Right lung (tissue), 5 donors: ENCODE data around the gene NBPF1. TPM values are rescaled to one million over a fixed set of nuclear protein-coding genes. Genes with fewer than 3 reads are reported as not detected.
A peak's percentile ranks its signal among the peaks of the same experiment; 100 is the strongest.
"Not testable (repeated sequence)": the region's sequence is repeated elsewhere in the genome, so short reads cannot be mapped to it uniquely, and the experiment has no call there.

ENCODE experiments used
- DNase-seq, 2 donors: peaks; one replicate each; pipeline ENCODE4 v3.0.0-alpha.2; 2013
- polyA plus RNA-seq, 5 donors: library from polyadenylated mRNA; unstranded; fragments of 120-200 nt; gene quantifications; one replicate each; pipeline versions ENCODE4 v1.2.1 to v1.2.3, GENCODE V29; 2013; ENCODE audit warnings: inconsistent platforms in 1 of 5, low replicate concordance in 1 of 5; ENCODE audit not compliant: insufficient read length in 5 of 5, insufficient read depth in 1 of 5

The NBPF1 gene
- polyA plus RNA-seq, 5 donors = 81.9 to 115 (median 106) TPM

DNA sequence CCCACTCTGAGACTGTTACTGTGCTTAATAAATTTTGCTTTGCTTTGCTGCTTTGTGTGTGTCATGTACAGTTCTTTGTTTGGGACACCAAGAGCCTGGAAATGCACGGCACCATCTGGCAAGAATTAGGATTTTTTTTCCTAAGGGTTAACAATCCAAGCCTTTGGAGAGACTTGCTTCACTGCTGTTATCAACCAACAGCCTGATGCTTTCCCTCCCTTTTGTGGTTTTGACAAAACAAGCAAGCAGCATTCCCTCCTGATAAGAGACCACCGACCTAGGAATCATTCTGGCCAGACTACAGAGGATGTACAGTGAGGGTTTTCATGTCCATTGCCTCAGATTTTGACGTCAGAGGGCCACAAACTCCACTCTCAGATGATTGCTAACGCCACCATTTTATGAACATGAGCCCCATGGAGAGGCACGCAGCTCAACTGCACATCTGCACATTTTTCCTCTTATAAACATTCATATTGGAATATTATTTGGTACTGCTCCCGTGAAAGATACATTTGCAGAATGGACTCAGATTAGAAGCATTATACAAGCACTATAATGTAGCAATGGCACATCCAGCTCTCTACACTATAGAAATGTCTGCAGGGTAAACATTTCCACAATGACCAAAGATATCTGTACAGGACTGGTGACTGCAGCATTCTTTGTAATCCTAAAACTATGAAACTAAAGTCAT is 94.0 kb downstream of the NBPF1 start:
- not testable (repeated sequence) for DNase-seq

DNA sequence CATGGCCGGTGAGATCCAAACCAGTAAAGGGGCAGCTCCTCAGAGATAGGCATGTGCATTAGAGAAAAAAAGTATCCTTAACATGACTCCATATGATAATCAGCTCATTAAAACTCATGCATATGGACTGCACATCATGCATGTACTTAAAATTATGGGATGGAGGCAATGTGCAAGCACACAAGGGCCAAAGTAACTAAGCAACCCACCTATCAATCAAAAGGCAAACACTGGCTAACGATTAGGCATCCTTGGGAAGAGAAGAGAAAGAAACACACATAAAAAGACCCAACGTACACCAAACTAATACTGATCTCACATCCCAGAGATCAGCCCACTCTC is 94.5 kb downstream of the NBPF1 start:
- not testable (repeated sequence) for DNase-seq

DNA sequence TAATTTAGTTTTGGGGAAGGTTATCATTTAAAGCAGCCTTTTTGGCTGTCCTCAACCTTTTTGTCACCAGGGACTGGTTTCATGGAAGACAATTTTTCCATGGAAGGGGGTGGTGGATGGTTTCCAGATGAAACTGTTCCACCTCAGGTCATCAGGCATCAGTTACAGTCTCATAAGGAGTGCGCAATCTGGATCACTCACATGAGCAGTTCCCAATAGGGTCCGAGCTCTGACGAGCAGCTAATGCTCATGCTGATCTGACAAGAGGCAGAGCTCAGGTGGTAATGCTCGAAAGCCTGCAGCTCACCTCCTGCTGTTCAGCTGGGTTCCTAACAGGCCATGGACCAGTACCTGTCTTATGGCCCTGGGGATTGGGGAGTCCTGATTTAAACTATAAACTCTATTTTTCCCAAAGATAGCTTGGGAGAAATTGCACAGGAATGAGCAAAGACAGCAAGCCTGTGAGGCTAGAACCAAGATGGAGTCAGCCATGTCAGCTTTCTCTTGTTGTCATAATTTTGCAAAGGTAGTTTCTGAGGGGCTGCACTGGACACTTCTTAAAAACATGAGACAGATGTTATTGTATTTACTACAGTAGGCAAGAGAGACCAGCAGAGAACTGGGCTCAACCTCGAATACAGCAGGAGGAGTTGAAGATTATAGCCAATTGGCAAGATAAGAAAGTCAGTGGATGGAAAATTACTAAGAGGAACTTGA is 96.5 kb downstream of the NBPF1 start:
- DNase-seq = not testable (repeated sequence)

DNA sequence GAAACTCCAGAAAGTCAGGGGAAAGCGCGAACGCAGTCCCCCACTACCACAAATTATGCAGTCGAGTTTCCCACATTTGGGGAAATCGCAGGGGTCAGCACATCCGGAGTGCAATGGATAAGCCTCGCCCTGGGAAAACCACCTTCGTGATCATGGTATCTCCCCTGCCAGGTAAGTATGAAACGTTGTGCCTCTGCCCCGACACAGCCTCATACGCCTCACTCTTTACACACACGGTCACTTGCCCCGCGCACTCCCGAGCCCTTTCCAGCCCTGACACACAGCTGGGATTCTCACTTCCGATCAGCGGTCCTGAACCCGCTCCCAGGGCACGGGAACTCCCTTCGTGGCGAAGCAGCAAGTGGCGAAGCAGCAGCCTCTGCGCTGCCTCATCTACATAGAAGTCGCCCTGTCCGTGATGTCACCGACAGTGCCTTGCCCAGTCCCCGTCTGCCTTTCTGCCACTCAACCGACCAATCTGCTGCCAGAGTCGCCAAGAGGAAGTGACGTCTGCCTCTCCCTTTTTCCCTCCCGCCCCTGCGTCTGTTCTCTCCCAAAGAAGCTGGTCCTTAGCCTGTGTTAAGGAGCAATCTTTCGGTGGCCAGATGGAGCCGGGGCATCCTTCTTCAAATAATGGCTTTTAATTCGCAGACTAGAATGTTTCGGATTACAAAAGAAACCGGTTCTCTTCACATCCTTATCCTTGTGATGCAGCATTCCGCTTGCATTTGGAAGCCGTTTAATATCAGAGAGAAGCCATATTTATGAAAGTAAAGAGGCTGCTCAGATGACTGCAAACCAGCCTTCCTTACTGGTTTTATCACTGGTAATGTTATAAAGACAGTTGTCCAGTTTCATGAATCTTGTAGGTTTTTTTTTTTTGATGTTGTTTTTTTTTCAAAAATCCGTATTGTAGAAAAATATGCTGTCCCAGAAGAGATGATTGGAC is 99.0 kb downstream of the NBPF1 start, which contains the start of gene RNU1-1:
RNU1-1 (minus strand) TSS at position 179 of the 949 bp plus-strand sequence.
- DNase-seq = peak; percentile 81 to 93

- DNase-seq = peak; percentile 82
These were observed 99.8 kb downstream of the NBPF1 start for GRCh38 chr1:16513412-16514106.

DNA sequence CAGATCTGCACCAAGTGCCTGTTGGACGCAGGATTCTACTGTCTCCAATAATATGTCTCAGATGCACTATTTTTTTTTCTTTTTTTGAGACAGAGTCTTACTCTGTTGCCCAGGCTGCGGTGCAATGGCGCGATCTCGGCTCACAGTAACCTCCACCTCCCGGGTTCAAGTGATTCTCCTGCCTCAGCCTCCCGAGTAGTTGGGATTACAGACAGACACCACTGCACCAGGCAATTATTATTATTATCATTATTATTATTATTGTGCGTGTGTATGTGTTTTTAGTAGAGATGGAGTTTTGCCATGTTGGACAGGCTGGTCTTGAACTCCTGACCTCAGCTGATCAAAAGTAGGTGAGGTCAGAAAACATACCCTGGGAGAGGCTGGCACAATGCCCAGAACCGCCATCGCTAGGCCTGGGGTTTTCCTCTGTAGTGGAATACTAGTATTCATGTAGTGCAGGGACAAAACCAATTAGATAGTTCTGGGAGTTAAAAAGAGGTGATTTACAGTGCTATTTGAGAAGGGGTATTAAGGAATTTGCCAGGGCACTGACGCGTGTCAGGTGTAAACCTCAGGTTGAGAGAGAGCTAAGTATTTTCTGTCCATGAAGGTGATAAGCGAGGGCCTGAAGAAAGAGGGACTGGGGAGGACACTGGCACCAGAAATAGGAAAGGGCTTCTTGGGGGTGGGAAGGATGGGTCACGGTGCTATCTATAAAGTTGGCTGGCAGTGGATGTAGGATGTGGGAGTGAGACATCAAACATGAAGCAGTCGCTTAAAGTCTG is 100.5 kb downstream of the NBPF1 start:
- not testable (repeated sequence) for DNase-seq

Other genes with a start within 250 kb of the NBPF1 start
- gene SZRD1, start 246.3 kb downstream of the NBPF1 start, polyA plus RNA-seq = 100 to 1,000 TPM in 1 of 5 donors, 10 to 100 TPM in 4; 77.4 to 103 (median 83.0) TPM
- gene SPATA21, start 176.1 kb downstream of the NBPF1 start, polyA plus RNA-seq = under 1 TPM; 0.08 to 0.50 (median 0.33) TPM
- 10 to 100 TPM; 74.2 to 84.1 (median 79.4) TPM for gene NECAP2, start 172.8 kb downstream of the NBPF1 start, polyA plus RNA-seq
- gene RNU1-1, start 99.3 kb downstream of the NBPF1 start, polyA plus RNA-seq = 1 to 10 TPM in 2 of 5 donors, not detected in 3; 1.3 to 2.7 TPM
- 1 to 10 TPM in 2 of 5 donors, not detected in 3; 1.3 to 2.7 TPM for gene RNU1-3, start 53.4 kb upstream of the NBPF1 start, polyA plus RNA-seq
- 1 to 10 TPM in 2 of 5 donors, not detected in 3; 1.3 to 2.7 TPM for gene RNU1-4, start 127.0 kb upstream of the NBPF1 start, polyA plus RNA-seq